Measurements from ENCODE around the gene FOXD4L4. TPM values are rescaled to one million over a fixed set of nuclear protein-coding genes. Genes with fewer than 3 reads are reported as not detected.
"Not testable (repeated sequence)": the region's sequence is repeated elsewhere in the genome, so short reads cannot be mapped to it uniquely, and the experiment has no call there.

FOXD4L4 gene
- total RNA-seq (under 1 TPM in 1 of 2 donors, not detected in 1; 0.62 TPM), polyA plus RNA-seq (ENCODE audit: insufficient read depth, low read depth, low replicate concordance) (not detected)
- long read RNA-seq, donor 1, partial matches to known transcripts = 0 of 1 reads
- long read RNA-seq, donor 1, other reads (novel, unspliced or antisense) = 0 of 1 reads
- long read RNA-seq, donor 2 = 0 reads

DNA sequence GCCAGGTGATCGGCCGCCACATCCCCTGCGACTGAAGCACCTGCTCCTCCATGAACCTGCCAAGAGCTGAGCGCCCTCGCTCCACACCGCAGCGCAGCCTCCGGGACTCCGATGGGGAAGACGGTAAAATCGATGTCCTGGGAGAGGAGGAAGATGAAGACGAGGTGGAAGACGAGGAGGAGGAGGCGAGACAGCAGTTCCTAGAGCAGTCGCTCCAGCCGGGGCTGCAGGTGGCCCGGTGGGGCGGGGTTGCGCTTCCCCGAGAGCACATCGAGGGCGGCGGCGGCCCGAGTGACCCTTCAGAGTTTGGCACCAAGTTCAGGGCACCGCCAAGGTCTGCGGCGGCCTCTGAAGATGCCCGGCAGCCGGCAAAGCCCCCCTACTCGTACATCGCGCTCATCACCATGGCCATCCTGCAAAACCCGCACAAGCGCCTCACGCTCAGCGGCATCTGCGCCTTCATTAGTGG, at the start of gene FOXD4L4:
Gene FOXD4L4, plus strand, starts transcription at position 51 of the 469 bp plus-strand sequence. Its CDS starts 0 bp downstream, at position 51.
- H3K27ac ChIP-seq; H3K9me3 ChIP-seq; intact Hi-C loops (cut with DNase I; ENCODE audit: low total_unique reads); H3K4me1 ChIP-seq; H3K4me3 ChIP-seq; H3K27me3 ChIP-seq; H3K36me3 ChIP-seq (ENCODE audit: low read depth, missing control alignments): not testable (repeated sequence)
- peak; percentile 13 for DNase-seq
- 12 to 13% methylated on average over 9 to 20 of the region's 38 CpGs for WGBS, 2 donors

DNA sequence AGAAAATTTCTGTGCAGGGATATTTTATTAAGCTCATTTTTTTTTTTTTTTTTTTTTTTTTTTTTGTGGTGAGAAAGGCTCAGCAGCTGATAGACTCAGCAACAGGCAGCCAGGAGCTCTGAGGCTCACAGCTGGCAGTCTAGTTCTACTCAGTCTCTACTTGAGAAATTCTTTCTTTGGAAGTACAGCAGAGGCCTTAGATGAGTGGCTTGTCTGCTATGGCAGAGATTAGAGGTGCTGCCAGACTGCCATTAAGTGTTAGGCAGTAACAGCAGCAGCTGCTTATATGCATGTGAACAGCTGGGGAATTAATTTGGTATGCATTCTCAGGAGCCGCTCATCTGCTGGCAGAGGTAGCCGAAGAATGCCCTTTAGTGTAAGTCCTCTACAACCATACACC, 33.4 kb upstream of the FOXD4L4 start:
- intact Hi-C loops (cut with DNase I; ENCODE audit: low total_unique reads); H3K27me3 ChIP-seq; DNase-seq; H3K27ac ChIP-seq; H3K36me3 ChIP-seq (ENCODE audit: low read depth, missing control alignments); H3K4me1 ChIP-seq; H3K4me3 ChIP-seq; H3K9me3 ChIP-seq: not testable (repeated sequence)
- WGBS, 2 donors = no CpG with 5 or more reads among the region's 2 CpGs

DNA sequence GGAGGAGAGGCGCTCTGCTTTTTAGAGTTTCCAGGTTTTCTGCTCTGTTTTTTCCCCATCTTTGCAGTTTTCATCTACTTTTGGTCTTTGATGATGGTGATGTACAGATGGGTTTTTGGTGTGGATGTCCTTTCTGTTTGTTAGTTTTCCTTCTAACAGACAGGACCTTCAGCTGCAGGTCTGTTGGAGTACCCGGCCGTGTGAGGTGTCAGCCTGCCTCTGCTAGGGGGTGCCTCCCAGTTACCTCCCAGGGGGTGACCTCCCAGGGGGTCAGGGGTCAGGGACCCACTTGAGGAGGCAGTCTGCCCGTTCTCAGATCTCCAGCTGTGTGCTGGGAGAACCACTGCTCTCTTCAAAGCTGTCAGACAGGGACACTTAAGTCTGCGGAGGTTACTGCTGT, 22.5 kb upstream of the FOXD4L4 start:
- intact Hi-C loops (cut with DNase I; ENCODE audit: low total_unique reads); DNase-seq: not testable (repeated sequence)
- 89% methylated on average over 3 of the region's 5 CpGs; no CpG with 5 or more reads in 1 of the 2 donors for WGBS, 2 donors

DNA sequence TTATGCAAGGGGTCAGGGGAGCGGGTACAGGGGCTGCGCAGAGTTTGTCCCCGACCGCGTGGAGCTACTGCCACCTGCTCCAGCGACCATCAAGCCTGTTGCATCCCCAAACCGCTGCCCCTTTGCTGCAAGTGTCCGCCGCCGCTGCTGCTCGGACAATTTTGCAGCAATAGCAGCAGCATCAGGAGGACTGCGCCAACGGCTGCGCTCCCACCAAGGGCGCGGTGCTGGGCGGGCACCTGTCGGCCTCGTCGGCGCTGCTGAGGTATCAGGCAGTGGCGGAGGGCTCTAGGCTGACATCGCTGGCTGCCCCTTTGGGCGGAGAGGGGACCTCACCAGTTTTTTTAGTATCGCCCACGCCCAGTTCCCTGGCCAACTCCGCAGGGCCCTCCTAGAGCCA, 1.2 kb downstream of the FOXD4L4 start:
- WGBS, 2 donors = 0% methylated on average over 1 of the region's 27 CpGs; no CpG with 5 or more reads in 1 of the 2 donors
- H3K9me3 ChIP-seq; H3K36me3 ChIP-seq (ENCODE audit: low read depth, missing control alignments); H3K4me3 ChIP-seq; DNase-seq; intact Hi-C loops (cut with DNase I; ENCODE audit: low total_unique reads); H3K27me3 ChIP-seq; H3K27ac ChIP-seq; H3K4me1 ChIP-seq: not testable (repeated sequence)

More for the DNA sequence above, 22.5 kb upstream of the FOXD4L4 start:
- H3K27ac ChIP-seq; H3K9me3 ChIP-seq; H3K4me1 ChIP-seq; H3K4me3 ChIP-seq; H3K36me3 ChIP-seq (ENCODE audit: low read depth, missing control alignments); H3K27me3 ChIP-seq: not testable (repeated sequence)

Other genes starting within 250 kb of the FOXD4L4 start
- 10 to 100 TPM; 48.3 to 53.2 TPM for gene ZNG1E, start 61.2 kb upstream of the FOXD4L4 start, total RNA-seq
- gene ZNG1E, start 61.2 kb upstream of the FOXD4L4 start, polyA plus RNA-seq (ENCODE audit: insufficient read depth, low read depth, low replicate concordance) = 23.5 TPM